ENCODE measurements around the gene BCAS3. TPM values are rescaled to one million over a fixed set of nuclear protein-coding genes. Genes with fewer than 3 reads are reported as not detected.
A peak's percentile ranks its signal among the peaks of the same experiment; 100 is the strongest.
"Not testable (repeated sequence)": the region's sequence is repeated elsewhere in the genome, so short reads cannot be mapped to it uniquely, and the experiment has no call there.

Gene BCAS3
- total RNA-seq, 2 donors from 2014 or later, result 28.0 to 33.4 TPM

- no peaks in the 10 kb centered on the region for H3K4me1 Mint-ChIP-seq (ENCODE audit: low read depth)
- no peaks in the 10 kb centered on the region for H3K36me3 Mint-ChIP-seq (ENCODE audit: insufficient read depth in 2 of 2)
- no peak overlapping the region for H3K4me3 Mint-ChIP-seq
- DNase-seq (no peak), ATAC-seq (replicated peaks in 1 of 2) (no peak)
- H3K9me3 Mint-ChIP-seq, result peaks cover 2% of the 10 kb centered on the region in 2 donors
- peaks cover 31% of the 10 kb centered on the region for H3K27me3 Mint-ChIP-seq (ENCODE audit: low read depth)
- H3K27ac Mint-ChIP-seq, result no peak overlapping the region
Observed at GRCh38 chr17:61427567-61427966, 749.9 kb downstream of the BCAS3 start.

DNA sequence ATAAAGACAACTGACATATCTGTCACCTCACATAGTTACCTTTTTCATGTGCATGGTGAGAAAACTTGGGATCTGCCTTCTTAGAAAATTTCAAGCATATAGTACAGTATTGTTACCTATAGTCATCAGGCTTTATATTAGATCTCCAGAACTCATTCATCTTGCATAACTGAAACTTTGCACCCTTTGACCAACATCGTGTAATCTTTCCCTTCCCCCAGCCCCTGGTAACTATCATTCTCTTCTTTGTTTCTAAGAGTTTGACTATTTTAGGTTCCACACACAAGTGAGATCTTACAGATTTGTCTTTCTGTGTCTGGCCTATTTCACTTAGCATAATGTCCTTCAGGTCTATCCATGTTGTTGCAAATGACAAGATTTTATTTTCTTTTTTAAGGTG is 751.6 kb downstream of the BCAS3 start:
- H3K36me3 Mint-ChIP-seq (ENCODE audit: insufficient read depth in 2 of 2), result no peaks in the 10 kb centered on the region
- no peak overlapping the region for H3K4me3 Mint-ChIP-seq
- H3K9me3 Mint-ChIP-seq, result peaks cover 2% of the 10 kb centered on the region in 2 donors
- peaks cover 26% of the 10 kb centered on the region for H3K27me3 Mint-ChIP-seq (ENCODE audit: low read depth)
- DNase-seq (no peak), ATAC-seq (replicated peaks in 1 of 2) (no peak)
- no peaks in the 10 kb centered on the region for H3K4me1 Mint-ChIP-seq (ENCODE audit: low read depth)
- H3K27ac Mint-ChIP-seq, result no peak overlapping the region

DNA sequence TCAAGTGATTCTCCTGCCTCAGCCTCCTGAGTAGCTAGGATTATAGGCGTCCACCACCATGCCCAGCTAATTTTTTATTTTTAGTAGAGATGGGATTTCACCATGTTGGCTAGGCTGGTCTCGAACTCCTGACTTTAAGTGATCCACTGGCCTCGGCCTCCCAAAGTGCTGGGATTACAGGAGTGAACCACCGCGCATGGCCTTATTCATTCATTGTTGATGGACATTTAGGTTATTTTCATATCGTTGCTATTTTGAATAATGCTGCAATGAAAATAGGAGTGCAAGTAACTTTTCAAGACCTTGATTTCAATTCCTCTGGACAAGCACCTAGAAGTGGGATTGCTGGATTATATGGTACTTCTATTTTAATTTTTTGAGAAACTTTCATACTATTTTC is 752.2 kb downstream of the BCAS3 start:
- not testable (repeated sequence) for DNase-seq; ATAC-seq (replicated peaks in 1 of 2); H3K4me3 Mint-ChIP-seq; H3K4me1 Mint-ChIP-seq (ENCODE audit: low read depth); H3K27ac Mint-ChIP-seq; H3K36me3 Mint-ChIP-seq (ENCODE audit: insufficient read depth in 2 of 2); H3K9me3 Mint-ChIP-seq
- H3K27me3 Mint-ChIP-seq (ENCODE audit: low read depth), result peaks cover 32% of the 10 kb centered on the region

DNA sequence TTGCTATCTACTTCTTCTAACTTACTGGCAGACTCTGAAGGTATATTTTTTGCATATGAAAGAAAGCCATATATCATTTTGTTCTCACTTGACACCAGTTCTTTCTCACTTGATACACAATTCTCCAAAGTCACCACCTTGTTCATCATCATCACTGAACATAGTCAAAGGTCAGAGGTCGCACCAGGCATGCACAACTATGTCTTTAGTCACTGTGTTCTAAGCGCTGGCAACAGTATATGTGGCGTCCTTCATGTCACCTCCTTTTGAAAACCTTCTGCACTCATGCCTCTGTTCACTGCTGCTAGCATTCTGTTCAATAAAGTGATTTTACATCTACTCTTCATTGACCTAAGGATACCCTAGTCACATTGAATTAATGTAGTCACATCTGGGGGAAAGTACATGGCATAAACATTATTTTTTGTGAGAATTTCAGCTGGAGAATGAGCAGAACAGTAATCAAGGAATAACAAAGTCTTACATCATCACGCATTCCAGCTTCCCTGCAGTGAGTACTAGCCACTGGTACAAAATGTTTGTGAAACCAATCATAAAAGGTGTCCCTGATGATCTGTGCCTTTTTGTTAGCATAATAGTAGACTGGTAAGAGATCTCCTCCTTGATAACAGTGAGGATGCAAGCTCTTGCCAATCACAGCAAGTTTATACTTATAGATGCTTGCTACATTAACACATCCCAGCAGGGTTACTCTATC is 754.1 kb downstream of the BCAS3 start:
- DNase-seq, result no peak
- H3K9me3 Mint-ChIP-seq, result peaks cover 2 to 4% of the 10 kb centered on the region in 2 donors
- no peak overlapping the region for H3K4me3 Mint-ChIP-seq
- H3K27ac Mint-ChIP-seq, result no peak overlapping the region
- no peaks in the 10 kb centered on the region for H3K4me1 Mint-ChIP-seq (ENCODE audit: low read depth)
- peaks cover 29% of the 10 kb centered on the region for H3K27me3 Mint-ChIP-seq (ENCODE audit: low read depth)
- H3K36me3 Mint-ChIP-seq (ENCODE audit: insufficient read depth in 2 of 2), result no peaks in the 10 kb centered on the region
- ATAC-seq (replicated peaks in 1 of 2), result no peak

GRCh38 chr17:61436273-61436672 is 758.6 kb downstream of the BCAS3 start:
- H3K27ac Mint-ChIP-seq, result no peak overlapping the region
- no peak for ATAC-seq (replicated peaks in 1 of 2)
- peaks cover 16% of the 10 kb centered on the region for H3K4me1 Mint-ChIP-seq (ENCODE audit: low read depth)
- peaks cover 5 to 9% of the 10 kb centered on the region in 2 donors for H3K9me3 Mint-ChIP-seq
- H3K4me3 Mint-ChIP-seq, result no peak overlapping the region
- H3K36me3 Mint-ChIP-seq (ENCODE audit: insufficient read depth in 2 of 2), result peaks cover 11 to 16% of the 10 kb centered on the region in 2 donors
- peaks cover 52% of the 10 kb centered on the region for H3K27me3 Mint-ChIP-seq (ENCODE audit: low read depth)
- no peak for DNase-seq

GRCh38 chr17:61436995-61437704 is 759.5 kb downstream of the BCAS3 start:
- Mint-ChIP-seq H3K27ac (peak overlapping the region; percentile 33), H3K4me3 (no peak overlapping the region), H3K4me1 (ENCODE audit: low read depth) (peaks cover 19% of the 10 kb centered on the region), H3K36me3 (ENCODE audit: insufficient read depth in 2 of 2) (peaks cover 11 to 16% of the 10 kb centered on the region in 2 donors), H3K9me3 (peaks cover 5 to 9% of the 10 kb centered on the region in 2 donors), H3K27me3 (ENCODE audit: low read depth) (peaks cover 61% of the 10 kb centered on the region)
- DNase-seq (no peak), ATAC-seq (replicated peaks in 1 of 2) (no peak)

DNA sequence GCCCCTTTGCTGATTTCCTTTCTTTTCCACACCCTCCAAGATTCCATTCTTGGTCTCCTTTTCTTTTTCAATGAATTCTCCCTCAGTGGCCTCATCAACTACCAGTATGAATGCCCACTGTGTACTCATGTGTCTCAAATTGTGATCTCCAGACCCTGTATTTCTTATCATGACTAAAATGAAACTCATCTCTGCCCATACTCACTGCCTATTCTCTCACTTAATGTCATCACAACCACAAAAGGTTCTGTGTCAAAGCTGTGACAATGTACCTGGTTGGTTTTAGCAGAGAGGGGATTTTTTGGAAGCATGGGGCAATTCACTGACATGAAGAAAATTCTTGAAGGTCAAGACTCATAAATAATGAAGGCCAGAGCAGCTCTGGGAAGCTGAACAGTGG is 763.0 kb downstream of the BCAS3 start:
- ATAC-seq (replicated peaks in 1 of 2), result peak; percentile 95 to 98
- no peak overlapping the region for H3K27ac Mint-ChIP-seq
- peaks cover 72% of the 10 kb centered on the region for H3K27me3 Mint-ChIP-seq (ENCODE audit: low read depth)
- peaks cover 19% of the 10 kb centered on the region for H3K4me1 Mint-ChIP-seq (ENCODE audit: low read depth)
- no peak for DNase-seq
- H3K4me3 Mint-ChIP-seq, result peak overlapping the region in 1 of 2 donors; percentile 0
- H3K36me3 Mint-ChIP-seq (ENCODE audit: insufficient read depth in 2 of 2), result peaks cover 11 to 16% of the 10 kb centered on the region in 2 donors
- H3K9me3 Mint-ChIP-seq, result peaks cover 5 to 7% of the 10 kb centered on the region in 2 donors

- Mint-ChIP-seq H3K36me3 (ENCODE audit: insufficient read depth in 2 of 2) (peaks cover 11 to 16% of the 10 kb centered on the region in 2 donors), H3K27me3 (ENCODE audit: low read depth) (peaks cover 76% of the 10 kb centered on the region), H3K4me1 (ENCODE audit: low read depth) (peaks cover 19% of the 10 kb centered on the region)
- H3K27ac Mint-ChIP-seq; H3K9me3 Mint-ChIP-seq; DNase-seq; H3K4me3 Mint-ChIP-seq; ATAC-seq (replicated peaks in 1 of 2): not testable (repeated sequence)
Observed at GRCh38 chr17:61441507-61441906, 763.9 kb downstream of the BCAS3 start.

DNA sequence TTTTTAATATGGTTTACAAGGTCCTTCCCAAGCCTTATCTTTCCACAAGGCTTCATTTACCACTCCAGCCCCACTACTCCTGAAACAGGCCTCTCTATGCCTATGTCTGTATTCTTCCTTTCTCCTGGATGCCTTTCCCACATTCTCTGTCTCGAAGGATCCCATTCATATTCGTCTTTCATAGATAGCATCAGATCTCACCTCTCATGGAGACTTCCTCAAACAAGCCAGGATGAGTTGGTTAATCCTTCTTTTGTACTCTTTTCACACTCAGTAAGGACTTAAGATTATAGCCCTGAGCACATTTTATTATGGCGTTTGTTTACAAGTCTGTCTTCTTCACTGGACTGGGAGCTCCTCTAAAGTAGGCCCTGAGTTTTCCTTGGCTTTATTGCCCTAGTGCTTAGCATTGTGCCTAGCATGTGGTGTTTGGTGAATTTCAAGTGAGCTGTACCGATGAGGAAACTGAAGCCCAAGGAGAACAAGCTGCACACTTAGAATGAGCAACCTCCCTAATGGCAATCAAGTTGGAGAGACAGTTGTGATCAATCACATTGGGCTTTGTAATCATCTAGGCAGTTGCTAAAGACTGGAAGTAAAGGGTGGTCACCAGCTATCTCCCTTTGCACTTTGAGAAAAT is 764.6 kb downstream of the BCAS3 start:
- H3K4me1 Mint-ChIP-seq (ENCODE audit: low read depth), result peaks cover 19% of the 10 kb centered on the region
- ATAC-seq (replicated peaks in 1 of 2), result no peak
- no peak overlapping the region for H3K27ac Mint-ChIP-seq
- H3K9me3 Mint-ChIP-seq, result peaks cover 2 to 3% of the 10 kb centered on the region in 2 donors
- H3K36me3 Mint-ChIP-seq (ENCODE audit: insufficient read depth in 2 of 2), result peaks cover 8 to 12% of the 10 kb centered on the region in 2 donors
- DNase-seq, result no peak
- H3K4me3 Mint-ChIP-seq, result no peak overlapping the region
- peaks cover 77% of the 10 kb centered on the region for H3K27me3 Mint-ChIP-seq (ENCODE audit: low read depth)

Other genes with a start within 250 kb of the BCAS3 start
- 10 to 100 TPM; 29.4 to 29.6 TPM for gene APPBP2, start 151.6 kb upstream of the BCAS3 start, total RNA-seq
- gene PPM1D, start 77.7 kb upstream of the BCAS3 start, total RNA-seq, result 10 to 100 TPM; 13.1 to 20.0 TPM

Measured in activated T-cell treated with anti-CD3 and anti-CD28 coated beads, Interleukin-2, amount 50 U/mL, for 72 hours (primary cell).